Sciatic nerve (tissue), 2 donors: ENCODE results near the gene CDC45. TPM values are rescaled to one million over a fixed set of nuclear protein-coding genes. Genes with fewer than 3 reads are reported as not detected.

Experiments used
- ATAC-seq: fragments of 200-7000 bp; cut with Tn5 transposase; one replicate; pipeline ENCODE4 v1.9.1; 2020; ENCODE audit warnings: mild to moderate bottlenecking, moderate library complexity
- DNase-seq: peaks from one replicate; pipeline ENCODE4 v3.0.0-alpha.2; 2020; ENCODE audit warnings: low spot score
- intact Hi-C: fragments of 100-400 bp; cut with DNase I; formaldehyde crosslinking; loops from one replicate; pipeline ENCODE4 v1.14.2; 2022
- total RNA-seq: library from RNA; stranded (reverse); fragmentation: NEBNext Ultra II Directional; extraction: Animal tissue kit (Norgen Biotek cat#: 25700); gene quantifications from one replicate; pipeline ENCODE4 v1.2.1, GENCODE V29; 2021
- donor health status: DM: no; HTN: no; CAD: no.
- donor health status: DM: no; HTN: no; CAD: no.

Gene CDC45
- total RNA-seq, 1 donor from 2014 or later, result not detected

GRCh38 chr22:19488285-19488684 is 8.6 kb downstream of the CDC45 start:
- intact Hi-C loops, result no loop called here
- DNase-seq (no peak), ATAC-seq (no peak)

- DNase-seq, result no peak
- no peak for ATAC-seq
- intact Hi-C loops, result no loop called here
Measured at GRCh38 chr22:19488884-19489843, 9.4 kb downstream of the CDC45 start.

GRCh38 chr22:19490628-19491230 is 11.0 kb downstream of the CDC45 start:
- DNase-seq (no peak), ATAC-seq (no peak)
- intact Hi-C loops, result no loop called here

- ATAC-seq, result no peak
- no peak for DNase-seq
- intact Hi-C loops, result no loop called here
Measured at GRCh38 chr22:19492504-19493174, 12.9 kb downstream of the CDC45 start.

- intact Hi-C loops, result no loop called here
- no peak for DNase-seq
- ATAC-seq, result no peak
Measured at GRCh38 chr22:19494001-19494560, 14.4 kb downstream of the CDC45 start.

DNA sequence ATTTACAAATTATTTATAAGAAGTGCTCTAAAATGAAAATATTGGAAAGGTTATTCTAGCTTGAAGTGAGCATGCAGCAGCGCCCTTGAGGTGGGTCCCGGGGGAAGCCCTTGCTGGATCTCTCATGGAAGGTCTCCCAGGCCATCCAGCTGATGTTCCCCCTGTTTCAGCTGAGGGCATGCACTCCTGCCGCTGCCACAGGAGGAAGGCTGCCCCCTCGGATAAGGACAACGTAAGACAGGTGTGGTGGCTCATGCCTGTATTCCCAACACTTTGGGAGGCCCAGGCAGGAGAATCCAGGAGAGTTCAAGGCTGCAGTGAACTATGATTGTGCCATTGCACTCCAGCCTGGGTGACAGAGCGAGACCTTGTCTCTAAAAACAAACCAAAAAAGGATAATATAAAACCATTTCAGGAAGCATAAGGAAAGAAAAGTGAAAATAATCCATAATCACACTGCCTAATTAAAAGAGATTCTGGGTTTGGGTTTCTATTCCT is 15.0 kb downstream of the CDC45 start:
- no peak for DNase-seq
- intact Hi-C loops, result no loop called here
- no peak for ATAC-seq

DNA sequence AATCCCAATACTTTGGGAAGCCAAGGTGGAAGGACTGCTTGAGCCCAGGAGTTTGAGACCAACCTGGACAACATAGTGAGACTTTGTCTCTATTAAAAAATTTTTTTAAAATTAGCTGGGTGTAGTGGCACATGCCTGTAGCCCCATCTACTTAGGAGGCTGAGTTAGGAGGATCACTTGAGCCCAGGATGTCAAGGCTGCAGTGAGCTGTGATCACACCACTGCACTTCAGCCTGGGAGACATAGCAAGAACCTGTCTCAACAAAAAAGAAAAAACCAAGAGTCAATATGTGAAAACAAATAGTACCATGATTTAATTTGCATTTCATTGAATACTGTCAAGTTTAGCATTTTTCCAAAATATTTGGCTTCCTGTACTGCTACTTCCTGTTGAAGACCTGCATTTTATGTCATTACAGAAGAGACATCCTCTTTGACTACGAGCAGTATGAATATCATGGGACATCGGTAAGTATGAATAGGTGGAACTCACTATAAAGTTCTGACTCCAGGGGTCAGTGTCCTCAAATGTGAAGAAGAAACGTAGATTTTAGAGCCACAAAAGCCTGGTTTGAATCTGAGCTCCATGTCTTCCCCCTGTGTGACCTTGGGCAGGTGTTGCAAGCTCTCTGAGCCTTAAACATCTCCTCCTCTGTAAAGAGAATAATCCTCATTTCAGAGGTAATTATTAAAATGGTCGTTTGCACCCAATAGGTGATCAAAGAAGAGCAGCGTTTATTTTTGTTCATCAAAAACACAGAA is 16.0 kb downstream of the CDC45 start:
- intact Hi-C loops, result no loop called here
- no peak for DNase-seq
- ATAC-seq, result no peak

- ATAC-seq, result no peak
- no peak for DNase-seq
- intact Hi-C loops, result no loop called here
Measured at GRCh38 chr22:19496324-19496630, 16.6 kb downstream of the CDC45 start.

- ATAC-seq, result no peak
- intact Hi-C loops, result no loop called here
- no peak for DNase-seq
Measured at GRCh38 chr22:19497245-19497644, 17.5 kb downstream of the CDC45 start.

DNA sequence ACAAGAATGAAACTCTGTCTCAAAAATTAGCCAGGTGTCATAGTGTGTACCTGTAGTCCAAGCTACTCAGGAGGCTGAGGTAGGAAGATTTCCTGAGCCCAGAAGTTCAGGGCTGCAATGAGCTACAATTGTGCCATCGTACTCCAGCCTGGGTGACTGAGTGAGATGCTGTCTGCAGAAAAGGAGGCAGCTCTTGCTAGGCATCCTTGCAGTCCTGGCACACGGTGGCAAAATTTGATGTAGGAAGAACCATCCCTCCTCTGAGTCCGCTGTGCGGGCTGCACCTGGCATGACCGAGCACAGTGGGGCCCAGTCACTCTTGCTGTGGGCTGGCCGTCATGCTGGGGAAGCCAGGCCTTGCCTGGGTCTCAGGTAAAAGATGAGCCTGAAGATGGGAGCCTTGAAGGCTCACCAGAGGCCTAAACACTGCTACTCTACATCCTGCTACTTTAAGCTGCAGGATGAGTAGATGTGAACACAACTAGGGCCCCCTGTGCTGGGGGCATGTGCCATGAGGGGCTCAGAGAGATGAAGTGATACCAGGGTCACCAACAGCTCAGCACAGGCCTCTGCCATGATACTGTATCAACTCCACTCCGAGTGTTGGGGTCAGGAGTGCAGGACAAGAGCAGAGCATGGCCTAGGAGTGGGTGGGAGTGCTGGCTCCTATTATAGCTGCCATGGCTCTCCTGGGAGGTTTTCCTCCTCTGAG is 18.6 kb downstream of the CDC45 start:
- intact Hi-C loops, result no loop called here
- ATAC-seq, result no peak
- no peak for DNase-seq

DNA sequence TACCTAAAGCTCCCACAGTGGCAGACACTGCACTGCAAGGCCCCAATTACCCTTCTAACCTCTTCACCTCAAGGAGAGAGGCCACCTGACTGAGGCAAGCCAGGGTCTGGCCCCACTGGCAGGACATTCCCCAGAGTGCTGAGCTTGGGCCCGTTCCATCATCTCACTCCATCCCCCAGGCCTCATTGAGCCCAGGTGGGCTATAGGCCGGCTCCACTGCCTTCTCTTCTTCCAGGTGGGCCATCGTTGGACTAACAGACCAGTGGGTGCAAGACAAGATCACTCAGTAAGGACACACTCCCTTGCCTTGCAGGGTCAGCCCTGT is 19.1 kb downstream of the CDC45 start:
- intact Hi-C loops, result no loop called here
- ATAC-seq (no peak), DNase-seq (no peak)

DNA sequence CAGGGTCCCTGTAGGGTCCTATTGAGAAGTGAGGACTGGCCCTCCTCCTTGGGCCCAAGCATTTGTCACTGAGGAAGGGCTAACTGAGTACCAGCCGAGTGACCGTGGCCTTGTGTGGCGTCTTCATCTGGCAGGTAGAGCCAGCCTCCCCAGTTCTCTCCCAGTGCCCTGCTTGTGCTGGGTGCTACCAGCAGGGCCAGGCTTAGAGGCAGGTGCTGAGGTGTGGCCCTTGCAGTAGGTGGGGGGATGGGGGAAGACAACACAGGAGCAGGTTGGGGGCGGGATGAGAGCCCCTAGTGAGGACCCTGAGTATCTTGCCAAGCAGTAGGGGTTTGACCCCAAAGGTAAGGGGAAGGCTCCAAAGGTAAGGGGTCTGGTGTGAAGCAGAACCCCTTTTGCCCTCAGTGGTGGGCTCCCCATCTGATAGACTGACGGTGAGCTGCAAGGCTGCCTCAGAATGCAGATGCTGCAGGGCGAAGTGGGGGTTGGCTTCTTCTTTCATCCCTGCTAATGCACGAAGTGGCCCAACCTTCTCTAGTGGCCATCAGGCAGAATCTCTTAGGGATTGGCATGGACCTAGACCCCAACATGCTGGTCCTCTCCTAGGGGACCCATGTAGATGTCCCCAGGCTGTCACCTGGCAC is 19.6 kb downstream of the CDC45 start:
- intact Hi-C loops, result no loop called here
- no peak for ATAC-seq
- DNase-seq, result no peak

- DNase-seq, result no peak
- no peak for ATAC-seq
- intact Hi-C loops, result no loop called here
Measured at GRCh38 chr22:19499880-19500242, 20.1 kb downstream of the CDC45 start.

- no peak for ATAC-seq
- no peak for DNase-seq
- intact Hi-C loops, result no loop called here
Measured at GRCh38 chr22:19501897-19502447, 22.3 kb downstream of the CDC45 start.

DNA sequence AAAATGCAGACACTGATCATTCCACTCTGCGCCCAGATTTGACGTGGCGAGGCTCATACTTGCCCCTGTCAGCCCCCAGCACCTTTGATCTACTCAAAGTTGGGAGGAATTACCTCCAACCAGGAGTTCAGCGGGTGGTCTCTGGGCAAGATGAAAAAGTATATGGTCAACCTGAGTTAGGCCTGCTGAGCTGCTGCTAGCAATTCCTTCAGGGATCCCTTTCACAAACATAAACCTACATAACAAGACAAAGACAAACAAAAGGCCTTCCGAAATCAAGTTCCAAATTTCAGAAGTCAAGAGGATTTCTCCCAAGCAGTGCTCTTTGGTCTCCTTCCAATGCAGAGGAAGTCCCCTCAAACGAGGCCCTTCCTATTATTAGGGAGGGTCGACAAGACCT is 23.6 kb downstream of the CDC45 start:
- intact Hi-C loops, result no loop called here
- no peak for DNase-seq
- no peak for ATAC-seq

GRCh38 chr22:19503869-19504268 is 24.1 kb downstream of the CDC45 start:
- no peak for ATAC-seq
- DNase-seq, result no peak
- intact Hi-C loops, result no loop called here

DNA sequence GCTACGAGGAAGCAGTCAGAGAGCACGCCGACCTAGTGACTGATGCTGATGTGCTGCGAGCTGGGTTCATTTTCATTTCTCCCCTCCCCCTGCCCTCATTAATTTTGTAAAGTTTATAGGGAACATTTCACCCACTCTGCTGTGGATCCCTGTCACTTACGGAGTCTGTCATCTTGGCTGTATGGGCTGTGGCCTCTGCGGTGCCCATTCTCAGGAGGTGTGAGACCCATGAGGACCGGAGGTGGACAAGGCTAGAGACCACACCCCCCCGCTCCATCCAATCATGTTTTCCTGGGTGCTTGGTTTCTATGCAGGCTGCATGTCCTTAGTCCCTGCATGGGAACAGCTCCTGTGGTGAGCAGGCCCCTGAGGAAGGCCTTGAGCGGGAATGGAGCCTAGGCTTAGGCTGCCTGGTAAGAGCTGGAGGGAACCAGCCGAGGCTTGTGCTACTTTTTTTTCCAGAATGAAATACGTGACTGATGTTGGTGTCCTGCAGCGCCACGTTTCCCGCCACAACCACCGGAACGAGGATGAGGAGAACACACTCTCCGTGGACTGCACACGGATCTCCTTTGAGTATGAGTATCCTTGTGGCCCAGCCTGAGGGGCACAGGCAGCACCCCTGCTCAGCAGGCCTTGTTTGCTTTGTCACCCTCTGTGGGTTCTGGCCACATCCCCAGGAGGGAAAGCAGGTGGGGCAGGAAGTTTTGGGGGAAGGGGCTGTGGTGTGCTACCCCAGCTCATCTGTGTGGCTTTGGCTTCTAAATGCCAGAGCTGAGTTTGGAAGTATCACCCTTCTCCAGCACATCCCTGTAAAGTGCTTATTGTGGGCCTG is 25.4 kb downstream of the CDC45 start:
- ATAC-seq, result no peak
- DNase-seq, result no peak
- intact Hi-C loops, result no loop called here
